Fibroblast of lung (primary cell): Measurements from ENCODE around the gene TRAPPC3L.

Source experiments
- CTCF ChIP-seq, 2 donors: IDR thresholded peaks in 1 of 2; conservative IDR thresholded peaks in 1 of 2; 1 replicate in 1 of 2; 2 replicates in 1 of 2; pipeline ENCODE4 v1.5.1; 2011 to 2012; ENCODE audit warnings: low read length in 2 of 2, control low read depth in 1 of 2, inconsistent platforms in 1 of 2, low read depth in 1 of 2, mild to moderate bottlenecking in 1 of 2
- EZH2 ChIP-seq: IDR thresholded peaks from 2 replicates; pipeline ENCODE4 v1.5.1; 2012; ENCODE audit warnings: low read length, control low read depth, mild to moderate bottlenecking; ENCODE audit errors: missing control alignments

DNA sequence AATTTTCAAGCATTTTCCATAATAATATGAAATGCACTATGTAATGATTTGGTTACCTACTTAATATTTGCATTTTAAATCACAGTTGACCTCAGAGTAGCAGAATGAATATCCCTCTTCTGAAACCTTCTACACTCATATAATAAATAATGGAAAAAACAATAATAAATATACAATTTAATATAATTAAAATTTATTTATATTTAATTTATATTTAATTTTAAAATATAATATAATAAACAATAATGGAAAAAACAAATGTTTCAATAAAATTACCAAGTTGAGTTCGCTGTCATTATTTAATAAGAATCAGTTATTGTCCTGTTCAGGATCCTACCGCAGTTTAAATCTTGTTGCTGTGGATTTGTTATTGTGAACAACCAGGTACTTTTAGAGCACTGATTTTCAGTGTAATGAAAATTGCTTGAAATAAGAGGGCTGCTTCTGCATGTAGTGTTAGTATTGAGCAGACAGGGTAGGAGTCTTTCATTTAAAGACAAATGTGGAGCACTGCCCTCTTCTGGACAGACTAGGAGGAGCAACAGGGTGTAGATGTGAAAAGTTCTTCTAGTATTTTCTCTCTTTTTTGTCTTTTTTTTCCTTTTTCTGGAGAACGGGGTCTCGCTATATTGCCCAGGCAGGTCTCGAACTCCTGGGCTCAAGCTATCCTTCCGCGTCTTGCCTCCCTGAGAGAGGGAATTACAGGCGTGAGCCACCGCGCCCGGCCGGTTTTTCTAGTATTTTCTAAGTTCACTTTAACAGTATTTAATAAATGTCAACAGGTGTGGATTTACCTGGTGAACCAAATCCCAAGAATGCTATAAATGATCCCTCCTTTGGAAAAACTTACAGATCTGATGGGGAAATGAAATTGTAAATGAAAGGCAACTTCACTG is 13.6 kb downstream of the TRAPPC3L start:
- peak; percentile 74 to 85 for TF ChIP-seq CTCF (conservative IDR thresholded peaks at IDR 0.05 in 1 of 2, IDR thresholded peaks at IDR 0.05 in 1 of 2; ENCODE audit: low read depth in 1 of 2, low read length in 2 of 2)
- no peak for TF ChIP-seq EZH2
